ENCODE data around the gene RREB1.

The RREB1 gene

DNA sequence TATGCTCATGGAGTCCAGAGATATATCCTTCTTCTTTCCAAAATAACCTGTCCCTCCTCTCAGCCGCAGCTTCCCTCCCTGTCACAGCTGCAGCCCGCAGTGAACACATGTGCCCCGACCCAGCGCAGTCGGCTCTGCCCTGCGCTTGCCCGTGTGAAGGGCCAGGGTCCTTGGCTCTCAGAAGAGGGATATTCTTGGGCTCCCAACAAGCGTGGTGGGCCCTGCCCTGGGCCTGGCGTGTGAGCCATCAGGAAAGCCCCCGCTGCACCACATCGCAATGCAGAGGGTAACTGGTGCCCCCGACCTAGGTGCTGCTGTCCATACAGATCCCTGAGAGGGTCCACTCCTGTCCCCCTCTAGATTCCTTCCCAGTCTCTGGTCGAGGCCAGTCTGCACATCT, 140.1 kb downstream of the RREB1 start:
- H3K27ac ChIP-seq (replicated peaks) = no peak overlapping the region
- TF ChIP-seq GABPA (IDR thresholded peaks at IDR 0.05; ENCODE audit: low read depth) = no peak
- TF ChIP-seq, protein P1, sequence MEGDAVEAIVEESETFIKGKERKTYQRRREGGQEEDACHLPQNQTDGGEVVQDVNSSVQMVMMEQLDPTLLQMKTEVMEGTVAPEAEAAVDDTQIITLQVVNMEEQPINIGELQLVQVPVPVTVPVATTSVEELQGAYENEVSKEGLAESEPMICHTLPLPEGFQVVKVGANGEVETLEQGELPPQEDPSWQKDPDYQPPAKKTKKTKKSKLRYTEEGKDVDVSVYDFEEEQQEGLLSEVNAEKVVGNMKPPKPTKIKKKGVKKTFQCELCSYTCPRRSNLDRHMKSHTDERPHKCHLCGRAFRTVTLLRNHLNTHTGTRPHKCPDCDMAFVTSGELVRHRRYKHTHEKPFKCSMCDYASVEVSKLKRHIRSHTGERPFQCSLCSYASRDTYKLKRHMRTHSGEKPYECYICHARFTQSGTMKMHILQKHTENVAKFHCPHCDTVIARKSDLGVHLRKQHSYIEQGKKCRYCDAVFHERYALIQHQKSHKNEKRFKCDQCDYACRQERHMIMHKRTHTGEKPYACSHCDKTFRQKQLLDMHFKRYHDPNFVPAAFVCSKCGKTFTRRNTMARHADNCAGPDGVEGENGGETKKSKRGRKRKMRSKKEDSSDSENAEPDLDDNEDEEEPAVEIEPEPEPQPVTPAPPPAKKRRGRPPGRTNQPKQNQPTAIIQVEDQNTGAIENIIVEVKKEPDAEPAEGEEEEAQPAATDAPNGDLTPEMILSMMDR (IDR thresholded peaks at IDR 0.05; ENCODE audit: insufficient read depth, low read length) = no peak
- TF ChIP-seq SPI1 (IDR thresholded peaks at IDR 0.05; ENCODE audit: borderline replicate concordance, low read depth) = no peak
- TF ChIP-seq POLR2AphosphoS5 (IDR thresholded peaks at IDR 0.05; ENCODE audit: low read depth) = peak; percentile 20; the same call in 1 of the 2 replicates
- DNase-seq (ENCODE audit: low read depth in 1 of 2, low spot score in 1 of 2) = no peak
- H3K27me3 ChIP-seq (ENCODE audit: insufficient read depth, poor library complexity, severe bottlenecking) = no peaks in the 10 kb centered on the region
- H3K4me3 ChIP-seq (replicated peaks; ENCODE audit: insufficient read depth, low read length) = no peak overlapping the region

DNA sequence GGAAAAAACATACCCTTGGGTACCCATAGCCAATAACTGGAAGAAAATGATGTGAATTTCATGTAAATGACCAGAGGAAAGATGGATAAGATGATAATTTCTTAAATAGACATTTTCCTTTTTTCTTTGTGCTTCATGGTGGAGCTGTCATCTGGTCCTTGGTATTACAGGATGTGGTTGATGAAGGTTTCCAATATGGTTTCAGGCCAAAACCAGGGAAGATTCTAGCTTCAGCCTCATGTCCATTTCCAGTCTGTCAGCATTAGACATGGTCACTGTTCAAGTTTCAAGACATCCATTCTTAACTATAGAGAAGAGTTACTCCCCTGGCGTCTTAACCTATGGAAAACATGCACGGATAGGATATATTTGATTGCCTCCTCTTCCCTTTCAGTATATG, 141.6 kb downstream of the RREB1 start:
- TF ChIP-seq POLR2AphosphoS5 (IDR thresholded peaks at IDR 0.05; ENCODE audit: low read depth) (no peak), SPI1 (IDR thresholded peaks at IDR 0.05; ENCODE audit: borderline replicate concordance, low read depth) (no peak), GABPA (IDR thresholded peaks at IDR 0.05; ENCODE audit: low read depth) (no peak)
- TF ChIP-seq, protein P2, sequence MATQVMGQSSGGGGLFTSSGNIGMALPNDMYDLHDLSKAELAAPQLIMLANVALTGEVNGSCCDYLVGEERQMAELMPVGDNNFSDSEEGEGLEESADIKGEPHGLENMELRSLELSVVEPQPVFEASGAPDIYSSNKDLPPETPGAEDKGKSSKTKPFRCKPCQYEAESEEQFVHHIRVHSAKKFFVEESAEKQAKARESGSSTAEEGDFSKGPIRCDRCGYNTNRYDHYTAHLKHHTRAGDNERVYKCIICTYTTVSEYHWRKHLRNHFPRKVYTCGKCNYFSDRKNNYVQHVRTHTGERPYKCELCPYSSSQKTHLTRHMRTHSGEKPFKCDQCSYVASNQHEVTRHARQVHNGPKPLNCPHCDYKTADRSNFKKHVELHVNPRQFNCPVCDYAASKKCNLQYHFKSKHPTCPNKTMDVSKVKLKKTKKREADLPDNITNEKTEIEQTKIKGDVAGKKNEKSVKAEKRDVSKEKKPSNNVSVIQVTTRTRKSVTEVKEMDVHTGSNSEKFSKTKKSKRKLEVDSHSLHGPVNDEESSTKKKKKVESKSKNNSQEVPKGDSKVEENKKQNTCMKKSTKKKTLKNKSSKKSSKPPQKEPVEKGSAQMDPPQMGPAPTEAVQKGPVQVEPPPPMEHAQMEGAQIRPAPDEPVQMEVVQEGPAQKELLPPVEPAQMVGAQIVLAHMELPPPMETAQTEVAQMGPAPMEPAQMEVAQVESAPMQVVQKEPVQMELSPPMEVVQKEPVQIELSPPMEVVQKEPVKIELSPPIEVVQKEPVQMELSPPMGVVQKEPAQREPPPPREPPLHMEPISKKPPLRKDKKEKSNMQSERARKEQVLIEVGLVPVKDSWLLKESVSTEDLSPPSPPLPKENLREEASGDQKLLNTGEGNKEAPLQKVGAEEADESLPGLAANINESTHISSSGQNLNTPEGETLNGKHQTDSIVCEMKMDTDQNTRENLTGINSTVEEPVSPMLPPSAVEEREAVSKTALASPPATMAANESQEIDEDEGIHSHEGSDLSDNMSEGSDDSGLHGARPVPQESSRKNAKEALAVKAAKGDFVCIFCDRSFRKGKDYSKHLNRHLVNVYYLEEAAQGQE (IDR thresholded peaks at IDR 0.05; ENCODE audit: insufficient replicate concordance, low read depth) = no peak
- TF ChIP-seq, protein P1 (IDR thresholded peaks at IDR 0.05; ENCODE audit: insufficient read depth, low read length) = no peak
- DNase-seq (ENCODE audit: low read depth in 1 of 2, low spot score in 1 of 2) = no peak
- H3K27ac ChIP-seq (replicated peaks) = no peak overlapping the region

DNA sequence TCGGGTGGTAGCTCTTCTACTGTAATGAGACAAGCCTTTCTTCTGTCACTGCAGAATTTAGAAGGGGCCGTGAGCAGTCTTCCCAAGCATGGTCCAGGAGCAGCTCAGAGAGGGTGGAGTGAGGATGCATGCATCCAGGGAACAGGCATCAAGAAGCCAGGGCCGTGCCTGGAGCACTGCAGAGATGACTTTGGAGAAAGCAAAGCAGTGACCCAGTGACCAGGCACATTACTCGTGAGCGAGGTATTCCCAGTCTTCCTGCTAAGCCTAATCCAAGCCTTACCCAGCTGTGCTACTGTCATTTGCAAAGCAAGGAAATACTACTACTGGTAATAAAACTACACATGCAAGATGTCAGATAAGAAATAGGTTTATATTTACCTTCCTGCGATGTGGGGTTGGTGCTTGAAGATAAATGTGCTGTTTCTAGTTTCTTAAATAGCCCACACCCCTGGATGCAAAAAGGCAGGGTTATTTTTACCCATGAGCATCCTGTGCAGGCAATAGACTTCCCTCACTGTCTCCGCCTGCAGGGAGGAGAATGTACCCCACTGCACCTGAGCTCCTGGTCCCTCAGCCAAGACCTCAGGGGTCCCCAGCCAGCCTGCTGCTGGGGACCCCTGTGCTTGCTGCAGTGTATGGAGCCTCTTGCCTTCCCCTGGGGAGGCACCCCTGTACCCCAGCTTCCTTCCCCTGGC, 142.3 kb downstream of the RREB1 start:
- TF ChIP-seq GABPA (IDR thresholded peaks at IDR 0.05; ENCODE audit: low read depth) (no peak), SPI1 (IDR thresholded peaks at IDR 0.05; ENCODE audit: borderline replicate concordance, low read depth) (no peak), POLR2AphosphoS5 (IDR thresholded peaks at IDR 0.05; ENCODE audit: low read depth) (no peak)
- TF ChIP-seq, protein P2 (IDR thresholded peaks at IDR 0.05; ENCODE audit: insufficient replicate concordance, low read depth) = no peak
- TF ChIP-seq, protein P1 (IDR thresholded peaks at IDR 0.05; ENCODE audit: insufficient read depth, low read length) = no peak
- no peak overlapping the region for H3K27ac ChIP-seq (replicated peaks)
- H3K4me3 ChIP-seq (replicated peaks; ENCODE audit: insufficient read depth, low read length) = no peak overlapping the region
- H3K27me3 ChIP-seq (ENCODE audit: insufficient read depth, poor library complexity, severe bottlenecking) = no peaks in the 10 kb centered on the region
- no peak for DNase-seq (ENCODE audit: low read depth in 1 of 2, low spot score in 1 of 2)

More for the DNA sequence above, 141.6 kb downstream of the RREB1 start:
- Histone ChIP-seq H3K27me3 (ENCODE audit: insufficient read depth, poor library complexity, severe bottlenecking) (no peaks in the 10 kb centered on the region), H3K4me3 (replicated peaks; ENCODE audit: insufficient read depth, low read length) (no peak overlapping the region)
